Body of pancreas (tissue), 4 donors: ENCODE results near the gene FAM170B. TPM values are rescaled to one million over a fixed set of nuclear protein-coding genes. Genes with fewer than 3 reads are reported as not detected.

Experiments used
- ATAC-seq: fragments of 150-250 bp; one replicate; pipeline ENCODE4 v1.9.1; 2016
- DNase-seq, 4 donors: peaks; one replicate each; pipeline ENCODE4 v3.0.0-alpha.2; 2019
- H3K27ac ChIP-seq, 4 donors: fragments of 200-600 bp; sonication (generic); 1 replicate in 3 of 4; 2 replicates in 1 of 4; pipeline versions ENCODE4 v1.5.1 to v1.6.1; 2016 to 2019; ENCODE audit warnings: mild to moderate bottlenecking in 1 of 4, mixed read lengths in 1 of 4, moderate library complexity in 1 of 4
- H3K27me3 ChIP-seq, 2 donors: fragments of 200-600 bp; sonication (generic); one replicate each; pipeline ENCODE4 v1.6.0; 2016; ENCODE audit warnings: mild to moderate bottlenecking in 1 of 2
- H3K36me3 ChIP-seq, 2 donors: fragments of 200-600 bp; sonication (generic); replicated peaks in 1 of 2; 2 replicates each; pipeline ENCODE4 v1.5.1; 2016; ENCODE audit warnings: low read depth in 2 of 2; ENCODE audit not compliant: insufficient read depth in 1 of 2
- H3K4me1 ChIP-seq: fragments of 200-600 bp; sonication (generic); one replicate; pipeline ENCODE4 v1.6.0; 2016
- H3K4me3 ChIP-seq, 2 donors: fragments of 200-600 bp; sonication (generic); 1 replicate in 1 of 2; 2 replicates in 1 of 2; pipeline ENCODE4 v1.5.1; 2016 to 2019
- H3K9me3 ChIP-seq, 3 donors: fragments of 200-600 bp; sonication (generic); 1 replicate in 2 of 3; 2 replicates in 1 of 3; pipeline ENCODE4 v1.5.1; 2016
- POLR2A ChIP-seq, 3 donors: fragments of 450-650 bp; IDR thresholded peaks; one replicate each; pipeline ENCODE4 v1.6.1; 2016; ENCODE audit warnings: antibody characterized with exemption in 3 of 3, mild to moderate bottlenecking in 2 of 3
- WGBS, 2 donors: methylation state at CpG; one replicate each; pipeline ENCODE4 v1.1.5; 2017; 5-methylcytosine and 5-hydroxymethylcytosine counted together
- intact Hi-C: fragments of 100-400 bp; cut with DNase I; formaldehyde crosslinking; loops from one replicate; pipeline ENCODE4 v1.15.1; 2023
- total RNA-seq, 2 donors: library from RNA; depleted of rRNA; stranded (reverse); fragments of >200 nt; gene quantifications; one replicate each; pipeline ENCODE4 v1.1.0, GENCODE V29; 2016
- TF ChIP-seq, protein P1 (sequence below), 7 experiments: fragments of 450-650 bp in 4 of 7; fragments of 200-600 bp in 3 of 7; sonication (generic) in 3 of 7; IDR thresholded peaks; one replicate each; pipeline ENCODE4 v1.5.1; 2016 to 2019; ENCODE audit warnings: antibody characterized with exemption in 7 of 7

The FAM170B gene
- total RNA-seq, 2 donors from 2014 or later, result not detected

DNA sequence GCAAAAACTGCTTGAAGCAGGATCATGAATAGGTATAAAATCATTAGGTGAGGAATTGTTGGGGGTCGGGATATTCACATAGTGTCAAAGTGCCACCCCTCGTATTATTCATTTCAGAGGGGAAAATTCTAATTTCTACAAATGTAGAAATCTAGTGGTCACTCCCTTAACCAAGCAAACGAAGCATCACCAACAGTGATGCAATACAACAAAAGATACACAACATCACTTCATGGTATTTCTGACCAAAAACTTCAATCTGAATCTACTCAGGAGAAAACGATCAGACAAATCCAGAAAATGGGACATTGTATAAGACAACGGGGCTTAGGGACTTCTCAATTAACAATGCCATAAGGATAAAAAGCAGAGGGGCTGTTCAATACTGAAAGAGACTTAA is 26.3 kb upstream of the FAM170B start:
- no peak overlapping the region for H3K27ac ChIP-seq
- intact Hi-C loops, result no loop called here
- ATAC-seq (no peak), DNase-seq (no peak)
- peaks cover 0 to 4% of the 10 kb centered on the region in 2 donors for H3K27me3 ChIP-seq
- no peaks in the 10 kb centered on the region for H3K4me1 ChIP-seq
- TF ChIP-seq, protein P1, sequence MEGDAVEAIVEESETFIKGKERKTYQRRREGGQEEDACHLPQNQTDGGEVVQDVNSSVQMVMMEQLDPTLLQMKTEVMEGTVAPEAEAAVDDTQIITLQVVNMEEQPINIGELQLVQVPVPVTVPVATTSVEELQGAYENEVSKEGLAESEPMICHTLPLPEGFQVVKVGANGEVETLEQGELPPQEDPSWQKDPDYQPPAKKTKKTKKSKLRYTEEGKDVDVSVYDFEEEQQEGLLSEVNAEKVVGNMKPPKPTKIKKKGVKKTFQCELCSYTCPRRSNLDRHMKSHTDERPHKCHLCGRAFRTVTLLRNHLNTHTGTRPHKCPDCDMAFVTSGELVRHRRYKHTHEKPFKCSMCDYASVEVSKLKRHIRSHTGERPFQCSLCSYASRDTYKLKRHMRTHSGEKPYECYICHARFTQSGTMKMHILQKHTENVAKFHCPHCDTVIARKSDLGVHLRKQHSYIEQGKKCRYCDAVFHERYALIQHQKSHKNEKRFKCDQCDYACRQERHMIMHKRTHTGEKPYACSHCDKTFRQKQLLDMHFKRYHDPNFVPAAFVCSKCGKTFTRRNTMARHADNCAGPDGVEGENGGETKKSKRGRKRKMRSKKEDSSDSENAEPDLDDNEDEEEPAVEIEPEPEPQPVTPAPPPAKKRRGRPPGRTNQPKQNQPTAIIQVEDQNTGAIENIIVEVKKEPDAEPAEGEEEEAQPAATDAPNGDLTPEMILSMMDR (IDR thresholded peaks at IDR 0.05), result no peak
- TF ChIP-seq POLR2A (IDR thresholded peaks at IDR 0.05), result no peak
- no peaks in the 10 kb centered on the region for H3K9me3 ChIP-seq
- H3K36me3 ChIP-seq, result no peaks in the 10 kb centered on the region
- H3K4me3 ChIP-seq, result no peak overlapping the region
- WGBS, 2 donors, result 60 to 61% methylated on average over 5 of the region's 5 CpGs

DNA sequence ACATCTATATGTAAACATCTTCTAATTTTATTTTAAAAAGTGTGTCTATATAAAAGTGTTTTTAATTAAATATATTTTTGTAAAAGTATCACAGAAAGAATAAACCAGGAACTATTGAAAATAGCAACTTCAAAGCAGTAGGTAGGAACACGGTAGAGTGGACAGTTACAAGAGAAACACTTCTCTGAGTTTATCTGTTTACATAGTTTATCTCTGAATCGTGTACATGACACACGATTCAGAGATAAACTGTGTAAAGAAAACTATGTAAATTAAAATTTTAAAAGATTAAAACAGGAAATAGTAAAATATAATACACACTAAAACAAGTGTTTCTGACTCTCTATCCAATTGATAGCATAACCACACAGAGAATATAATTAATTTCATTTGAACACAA is 25.1 kb upstream of the FAM170B start:
- WGBS, 2 donors, result 9 to 23% methylated on average over 3 of the region's 3 CpGs
- no peak overlapping the region for H3K4me3 ChIP-seq
- DNase-seq (no peak), ATAC-seq (no peak)
- H3K36me3 ChIP-seq, result no peaks in the 10 kb centered on the region
- TF ChIP-seq POLR2A (IDR thresholded peaks at IDR 0.05), result no peak
- TF ChIP-seq, protein P1 (IDR thresholded peaks at IDR 0.05), result no peak
- intact Hi-C loops, result no loop called here
- no peak overlapping the region for H3K27ac ChIP-seq
- no peaks in the 10 kb centered on the region for H3K4me1 ChIP-seq
- H3K27me3 ChIP-seq, result peaks cover 0 to 4% of the 10 kb centered on the region in 2 donors
- no peaks in the 10 kb centered on the region for H3K9me3 ChIP-seq

DNA sequence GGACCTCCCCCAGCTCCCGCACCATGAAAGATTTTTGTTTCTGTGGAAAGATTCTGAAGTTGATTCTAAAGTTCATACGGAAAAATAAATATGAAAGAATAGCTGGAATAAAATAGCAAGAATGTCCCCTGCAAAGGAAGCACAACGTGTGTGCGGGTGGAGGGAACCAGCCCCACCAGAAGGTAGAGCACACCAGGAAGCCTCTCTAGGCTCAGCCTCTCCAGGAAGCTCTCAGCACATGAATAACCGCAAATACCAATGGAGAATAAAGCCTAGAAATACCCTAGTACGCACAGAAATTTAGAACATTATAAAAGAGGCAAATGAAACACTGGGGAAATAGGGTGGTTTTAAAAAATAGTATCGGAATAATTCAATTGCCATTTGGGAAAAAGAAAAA is 24.6 kb upstream of the FAM170B start:
- Histone ChIP-seq H3K4me3 (no peak overlapping the region), H3K9me3 (no peaks in the 10 kb centered on the region), H3K27ac (no peak overlapping the region), H3K36me3 (no peaks in the 10 kb centered on the region), H3K4me1 (no peaks in the 10 kb centered on the region), H3K27me3 (peaks cover 0 to 4% of the 10 kb centered on the region in 2 donors)
- 48 to 63% methylated on average over 7 of the region's 7 CpGs for WGBS, 2 donors
- no peak for ATAC-seq
- TF ChIP-seq POLR2A (IDR thresholded peaks at IDR 0.05), result no peak
- TF ChIP-seq, protein P1 (IDR thresholded peaks at IDR 0.05), result no peak
- DNase-seq, result no peak
- intact Hi-C loops, result no loop called here

DNA sequence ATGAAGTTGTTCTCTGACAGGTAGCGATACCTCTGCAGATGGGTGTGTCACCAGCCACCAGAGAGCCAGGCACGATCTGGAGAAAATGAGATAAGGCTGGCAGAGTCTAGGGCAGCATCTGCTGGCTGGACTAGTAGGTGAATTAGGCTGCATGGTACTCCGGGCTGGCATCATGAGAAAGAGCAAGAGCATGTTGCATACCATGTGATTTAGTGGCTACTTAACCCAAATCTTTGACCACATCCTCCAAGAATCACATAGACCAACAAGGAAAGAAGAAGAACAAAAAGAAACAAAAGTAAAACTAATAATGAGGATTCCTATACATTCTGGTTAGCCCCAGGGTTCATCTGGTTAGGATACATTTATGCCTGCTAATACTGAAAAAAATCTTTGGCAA is 23.4 kb upstream of the FAM170B start:
- Histone ChIP-seq H3K9me3 (no peaks in the 10 kb centered on the region), H3K4me3 (no peak overlapping the region), H3K27ac (no peak overlapping the region), H3K27me3 (peaks cover 0 to 4% of the 10 kb centered on the region in 2 donors), H3K4me1 (no peaks in the 10 kb centered on the region), H3K36me3 (no peaks in the 10 kb centered on the region)
- 62 to 82% methylated on average over 3 of the region's 3 CpGs for WGBS, 2 donors
- no peak for ATAC-seq
- DNase-seq, result no peak
- intact Hi-C loops, result no loop called here
- no peak for TF ChIP-seq POLR2A (IDR thresholded peaks at IDR 0.05)
- TF ChIP-seq, protein P1 (IDR thresholded peaks at IDR 0.05), result no peak

DNA sequence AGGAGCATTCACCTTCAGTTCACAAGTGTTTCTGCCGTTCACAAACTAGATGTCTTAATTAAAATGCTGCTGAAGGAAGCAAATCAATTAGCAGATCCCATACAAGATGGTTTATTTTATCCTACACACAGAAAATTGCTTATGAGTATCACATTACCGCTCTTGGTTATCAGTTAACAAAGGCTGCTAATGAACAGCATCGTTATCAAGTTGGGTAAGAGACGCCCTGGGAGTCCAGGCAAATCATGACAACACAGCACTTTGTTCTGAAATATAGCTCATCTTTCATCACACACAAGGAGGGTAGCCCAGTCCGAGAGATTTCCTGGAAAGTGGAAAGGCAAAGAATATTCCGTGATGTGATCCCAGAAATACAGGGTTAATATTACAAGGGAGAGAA is 20.8 kb upstream of the FAM170B start:
- ATAC-seq, result no peak
- WGBS, 2 donors, result 67 to 70% methylated on average over 6 of the region's 6 CpGs
- intact Hi-C loops, result no loop called here
- Histone ChIP-seq H3K9me3 (no peaks in the 10 kb centered on the region), H3K27ac (no peak overlapping the region), H3K36me3 (no peaks in the 10 kb centered on the region), H3K4me3 (no peak overlapping the region), H3K27me3 (peaks cover 0 to 4% of the 10 kb centered on the region in 2 donors), H3K4me1 (no peaks in the 10 kb centered on the region)
- TF ChIP-seq POLR2A (IDR thresholded peaks at IDR 0.05), result no peak
- TF ChIP-seq, protein P1 (IDR thresholded peaks at IDR 0.05), result no peak
- no peak for DNase-seq
